Heart right ventricle (tissue), 16 donors: ENCODE data around the gene ACR. TPM values are rescaled to one million over a fixed set of nuclear protein-coding genes. Genes with fewer than 3 reads are reported as not detected.

Experiments used
- ATAC-seq, 8 donors: fragments of 200-7000 bp; cut with Tn5 transposase; one replicate each; pipeline ENCODE4 v1.9.1; 2020; ENCODE audit warnings: mild to moderate bottlenecking in 8 of 8, moderate library complexity in 8 of 8, moderate number of reproducible peaks in 1 of 8
- DNase-seq, 2 donors: peaks; one replicate each; pipeline ENCODE4 v3.0.0-alpha.2; 2020
- H3K27ac ChIP-seq, 10 donors: fragments of 200-600 bp; sonication (generic) in 2 of 10; one replicate each; pipeline versions ENCODE4 v1.5.0 to v1.8.0; 2020 to 2022; ENCODE audit warnings: mild to moderate bottlenecking in 3 of 10
- H3K27me3 ChIP-seq, 7 donors: fragments of 200-600 bp; one replicate each; pipeline ENCODE4 v1.8.0; 2021 to 2022; ENCODE audit warnings: mild to moderate bottlenecking in 2 of 7
- H3K36me3 ChIP-seq, 9 donors: fragments of 200-600 bp; sonication (generic) in 1 of 9; one replicate each; pipeline versions ENCODE4 v1.5.0 to v1.8.0; 2020 to 2022; ENCODE audit warnings: mild to moderate bottlenecking in 2 of 9
- H3K4me1 ChIP-seq, 9 donors: fragments of 200-600 bp; sonication (generic) in 1 of 9; one replicate each; pipeline versions ENCODE4 v1.5.0 to v1.8.0; 2020 to 2022; ENCODE audit warnings: mild to moderate bottlenecking in 4 of 9
- H3K4me3 ChIP-seq, 10 donors: fragments of 200-600 bp; sonication (generic) in 2 of 10; one replicate each; pipeline versions ENCODE4 v1.5.0 to v1.8.0; 2020 to 2022; ENCODE audit warnings: mild to moderate bottlenecking in 7 of 10, moderate library complexity in 2 of 10
- H3K9me3 ChIP-seq, 11 donors: fragments of 200-600 bp in 10 of 11; sonication (generic) in 2 of 11; one replicate each; pipeline versions ENCODE4 v1.5.0 to v1.8.0; 2013 to 2022; ENCODE audit warnings: mild to moderate bottlenecking in 2 of 11, control low read depth in 1 of 11, moderate library complexity in 1 of 11
- CTCF ChIP-seq, 9 donors: fragments of 200-600 bp; sonication (generic) in 2 of 9; IDR thresholded peaks; one replicate each; pipeline versions ENCODE4 v1.5.0 to v1.8.0; 2021 to 2022; ENCODE audit warnings: antibody characterized with exemption in 9 of 9, mild to moderate bottlenecking in 5 of 9, moderate library complexity in 1 of 9
- WGBS, 2 donors: extraction: QIAGEN DNeasy Blood & Tissue Kit; methylation state at CpG; one replicate each; pipeline ENCODE4 v1.1.7; 2013; ENCODE audit warnings: inconsistent platforms in 1 of 2; 5-methylcytosine and 5-hydroxymethylcytosine counted together
- intact Hi-C, 10 donors: fragments of 100-400 bp; cut with DNase I; formaldehyde crosslinking; loops; one replicate each; pipeline versions ENCODE4 v1.11.1 to v1.14.2; 2022
- polyA plus RNA-seq, 2 donors: library from polyadenylated mRNA; stranded (reverse); fragments of 200-250 nt; gene quantifications; one replicate each; pipeline ENCODE4 v1.2.3, GENCODE V29; 2013
- total RNA-seq, 10 donors: library from RNA; stranded (reverse); fragmentation: NEBNext Ultra II Directional in 3 of 10; extraction: Animal tissue kit (Norgen Biotek cat#: 25700) in 3 of 10; gene quantifications; one replicate each; pipeline versions ENCODE4 v1.2.1 to v1.2.4, GENCODE V29; 2021 to 2023
- donor health status: Arrhythmogenic right ventricular cardiomyopathy.
- donor health status: ischemic (EF 13 %, LVEDD 7.1; RV severe dilation, severe dysfunction).
- donor health status: healthy with polysubstance abuse.
- donor health status: DM: no; HTN: yes; CAD: no.
- donor health status: DM: no; HTN: no; CAD: no.
- donor health status: ischemic (EF 25% LVEDD 6.9; RV normal size, moderate dysfunction).
- donor health status: ischemic (EF 25% LVEDD 5.7; RV mildly dilated, moderate dysfunction).
- donor health status: healthy.
- donor health status: DM: yes; HTN: yes; CAD: no.
- donor health status: Ischemic cardiomyopathy.
- donor health status: ischemic (EF 35%, LVEDD 5.7; RV mildly dilated, moderate dysfunction).
- donor health status: nonischemic (EF 11% LVEDD 7.7; RV severe dilation, severe dysfunction).
- donor health status: DM: yes; HTN: yes; CAD: no.
- donor health status: PGD.
- donor health status: ischemic (EF 29% LVEDD 5.4; RV normal size, mild dysfunction).
- donor health status: nonischemic (EF 23%, LVEDD 6.1; RV moderate dilation, normal function).

The ACR gene
- total and polyA plus RNA-seq, 12 donors: 0.13 to 1.1 (median 0.50) TPM; not detected in 1

GRCh38 chr22:50715776-50716175, 22.2 kb upstream of the ACR start:
- ATAC-seq: no peak
- peaks cover 0 to 60% (median 10%) of the 10 kb centered on the region in 9 donors for H3K36me3 ChIP-seq
- intact Hi-C loops: no loop called here

GRCh38 chr22:50716290-50717024, 21.5 kb upstream of the ACR start:
- intact Hi-C loops: no loop called here
- Histone ChIP-seq H3K36me3 (peaks cover 0 to 59% (median 7%) of the 10 kb centered on the region in 9 donors), H3K4me3 (no peak overlapping the region), H3K9me3 (no peaks in the 10 kb centered on the region), H3K27me3 (peaks cover 0 to 23% (median 14%) of the 10 kb centered on the region in 7 donors), H3K4me1 (peaks cover 3 to 41% (median 34%) of the 10 kb centered on the region in 9 donors), H3K27ac (no peak overlapping the region)
- no peak for DNase-seq
- no peak for ATAC-seq
- WGBS, 2 donors: 90 to 92% methylated on average over 13 of the region's 13 CpGs
- no peak for TF ChIP-seq CTCF (IDR thresholded peaks at IDR 0.05)

More at GRCh38 chr22:50715776-50716175, 22.2 kb upstream of the ACR start:
- H3K27ac ChIP-seq: peak overlapping the region in 1 of 10 donors; percentile 61
- H3K9me3 ChIP-seq: no peaks in the 10 kb centered on the region
- no peak for DNase-seq
- H3K27me3 ChIP-seq: peaks cover 0 to 16% (median 7%) of the 10 kb centered on the region in 7 donors
- TF ChIP-seq CTCF (IDR thresholded peaks at IDR 0.05): no peak
- 88 to 91% methylated on average over 7 of the region's 7 CpGs for WGBS, 2 donors
- no peak overlapping the region for H3K4me3 ChIP-seq
- peaks cover 3 to 41% (median 32%) of the 10 kb centered on the region in 9 donors for H3K4me1 ChIP-seq

GRCh38 chr22:50717709-50718351, 20.2 kb upstream of the ACR start:
- peaks cover 0 to 40% (median 29%) of the 10 kb centered on the region in 9 donors for H3K4me1 ChIP-seq
- H3K27ac ChIP-seq: no peak overlapping the region
- H3K4me3 ChIP-seq: no peak overlapping the region
- no peaks in the 10 kb centered on the region for H3K9me3 ChIP-seq
- H3K27me3 ChIP-seq: peaks cover 0 to 29% (median 21%) of the 10 kb centered on the region in 7 donors
- H3K36me3 ChIP-seq: peaks cover 0 to 61% (median 7%) of the 10 kb centered on the region in 9 donors
- intact Hi-C loops: no loop called here
- ATAC-seq (no peak), DNase-seq (no peak)
- 83 to 94% methylated on average over 10 of the region's 10 CpGs for WGBS, 2 donors
- TF ChIP-seq CTCF (IDR thresholded peaks at IDR 0.05): no peak

- Histone ChIP-seq H3K9me3 (no peaks in the 10 kb centered on the region), H3K27ac (no peak overlapping the region), H3K36me3 (peaks cover 0 to 66% (median 7%) of the 10 kb centered on the region in 9 donors), H3K4me1 (peaks cover 0 to 40% (median 26%) of the 10 kb centered on the region in 9 donors), H3K27me3 (peaks cover 0 to 29% (median 21%) of the 10 kb centered on the region in 7 donors), H3K4me3 (no peak overlapping the region)
- no peak for DNase-seq
- 93% methylated on average over 10 of the region's 10 CpGs for WGBS, 2 donors
- intact Hi-C loops: no loop called here
- TF ChIP-seq CTCF (IDR thresholded peaks at IDR 0.05): no peak
- no peak for ATAC-seq
Measured at GRCh38 chr22:50718352-50718709, 19.7 kb upstream of the ACR start.
